Panc1 (cell line): ENCODE results near the gene UPF1.

Experiments
- POLR2AphosphoS5 ChIP-seq: IDR thresholded peaks from 2 replicates; pipeline ENCODE4 v1.6.1; 2012; ENCODE audit warnings: mild to moderate bottlenecking, low read depth, low read length, moderate library complexity
- SIN3A ChIP-seq: IDR thresholded peaks from 2 replicates; pipeline ENCODE4 v1.6.1; 2012; ENCODE audit warnings: low read depth, mild to moderate bottlenecking, low read length, moderate library complexity, borderline replicate concordance; ENCODE audit not compliant: insufficient read depth
- TF ChIP-seq, protein P1 (sequence below): fragments of 450-650 bp; IDR thresholded peaks from 2 replicates; pipeline ENCODE4 v1.5.1; 2017; ENCODE audit warnings: mild to moderate bottlenecking
- TF ChIP-seq, protein P2 (sequence below), 2 experiments: IDR thresholded peaks; 2 replicates each; pipeline ENCODE4 v1.6.1; 2011 to 2012; ENCODE audit warnings: low read depth in 2 of 2, control low read depth in 1 of 2, low read length in 1 of 2, mild to moderate bottlenecking in 1 of 2, moderate library complexity in 1 of 2; ENCODE audit not compliant: insufficient read depth in 1 of 2

DNA sequence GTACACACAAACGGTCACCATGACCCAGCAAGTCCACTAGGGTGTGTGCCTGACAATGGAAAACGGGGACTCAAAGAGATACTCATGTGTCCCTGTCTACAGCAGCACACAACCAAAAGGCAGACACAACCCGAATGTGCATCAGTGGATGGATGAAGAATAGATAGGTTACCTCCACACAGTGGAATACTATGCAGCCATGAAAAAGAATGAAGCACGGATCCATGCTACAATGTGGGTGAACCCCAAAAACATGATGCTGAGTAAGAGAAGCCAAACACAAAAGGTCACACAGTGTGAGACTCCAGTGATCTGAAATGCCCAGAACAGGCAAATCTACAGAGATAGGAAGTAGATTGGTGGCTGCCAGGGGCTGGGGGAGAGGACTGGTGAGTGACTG, 55.2 kb downstream of the UPF1 start:
- TF ChIP-seq POLR2AphosphoS5, result no peak
- TF ChIP-seq, protein P1, sequence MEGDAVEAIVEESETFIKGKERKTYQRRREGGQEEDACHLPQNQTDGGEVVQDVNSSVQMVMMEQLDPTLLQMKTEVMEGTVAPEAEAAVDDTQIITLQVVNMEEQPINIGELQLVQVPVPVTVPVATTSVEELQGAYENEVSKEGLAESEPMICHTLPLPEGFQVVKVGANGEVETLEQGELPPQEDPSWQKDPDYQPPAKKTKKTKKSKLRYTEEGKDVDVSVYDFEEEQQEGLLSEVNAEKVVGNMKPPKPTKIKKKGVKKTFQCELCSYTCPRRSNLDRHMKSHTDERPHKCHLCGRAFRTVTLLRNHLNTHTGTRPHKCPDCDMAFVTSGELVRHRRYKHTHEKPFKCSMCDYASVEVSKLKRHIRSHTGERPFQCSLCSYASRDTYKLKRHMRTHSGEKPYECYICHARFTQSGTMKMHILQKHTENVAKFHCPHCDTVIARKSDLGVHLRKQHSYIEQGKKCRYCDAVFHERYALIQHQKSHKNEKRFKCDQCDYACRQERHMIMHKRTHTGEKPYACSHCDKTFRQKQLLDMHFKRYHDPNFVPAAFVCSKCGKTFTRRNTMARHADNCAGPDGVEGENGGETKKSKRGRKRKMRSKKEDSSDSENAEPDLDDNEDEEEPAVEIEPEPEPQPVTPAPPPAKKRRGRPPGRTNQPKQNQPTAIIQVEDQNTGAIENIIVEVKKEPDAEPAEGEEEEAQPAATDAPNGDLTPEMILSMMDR, result no peak
- TF ChIP-seq SIN3A, result no peak
- TF ChIP-seq, protein P2, sequence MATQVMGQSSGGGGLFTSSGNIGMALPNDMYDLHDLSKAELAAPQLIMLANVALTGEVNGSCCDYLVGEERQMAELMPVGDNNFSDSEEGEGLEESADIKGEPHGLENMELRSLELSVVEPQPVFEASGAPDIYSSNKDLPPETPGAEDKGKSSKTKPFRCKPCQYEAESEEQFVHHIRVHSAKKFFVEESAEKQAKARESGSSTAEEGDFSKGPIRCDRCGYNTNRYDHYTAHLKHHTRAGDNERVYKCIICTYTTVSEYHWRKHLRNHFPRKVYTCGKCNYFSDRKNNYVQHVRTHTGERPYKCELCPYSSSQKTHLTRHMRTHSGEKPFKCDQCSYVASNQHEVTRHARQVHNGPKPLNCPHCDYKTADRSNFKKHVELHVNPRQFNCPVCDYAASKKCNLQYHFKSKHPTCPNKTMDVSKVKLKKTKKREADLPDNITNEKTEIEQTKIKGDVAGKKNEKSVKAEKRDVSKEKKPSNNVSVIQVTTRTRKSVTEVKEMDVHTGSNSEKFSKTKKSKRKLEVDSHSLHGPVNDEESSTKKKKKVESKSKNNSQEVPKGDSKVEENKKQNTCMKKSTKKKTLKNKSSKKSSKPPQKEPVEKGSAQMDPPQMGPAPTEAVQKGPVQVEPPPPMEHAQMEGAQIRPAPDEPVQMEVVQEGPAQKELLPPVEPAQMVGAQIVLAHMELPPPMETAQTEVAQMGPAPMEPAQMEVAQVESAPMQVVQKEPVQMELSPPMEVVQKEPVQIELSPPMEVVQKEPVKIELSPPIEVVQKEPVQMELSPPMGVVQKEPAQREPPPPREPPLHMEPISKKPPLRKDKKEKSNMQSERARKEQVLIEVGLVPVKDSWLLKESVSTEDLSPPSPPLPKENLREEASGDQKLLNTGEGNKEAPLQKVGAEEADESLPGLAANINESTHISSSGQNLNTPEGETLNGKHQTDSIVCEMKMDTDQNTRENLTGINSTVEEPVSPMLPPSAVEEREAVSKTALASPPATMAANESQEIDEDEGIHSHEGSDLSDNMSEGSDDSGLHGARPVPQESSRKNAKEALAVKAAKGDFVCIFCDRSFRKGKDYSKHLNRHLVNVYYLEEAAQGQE (IDR thresholded peaks at IDR 0.05; ENCODE audit: insufficient read depth in 1 of 2, low read depth in 2 of 2, low read length in 1 of 2), result no peak
